Measurements from ENCODE around the gene FOXE3.

FOXE3 gene

DNA sequence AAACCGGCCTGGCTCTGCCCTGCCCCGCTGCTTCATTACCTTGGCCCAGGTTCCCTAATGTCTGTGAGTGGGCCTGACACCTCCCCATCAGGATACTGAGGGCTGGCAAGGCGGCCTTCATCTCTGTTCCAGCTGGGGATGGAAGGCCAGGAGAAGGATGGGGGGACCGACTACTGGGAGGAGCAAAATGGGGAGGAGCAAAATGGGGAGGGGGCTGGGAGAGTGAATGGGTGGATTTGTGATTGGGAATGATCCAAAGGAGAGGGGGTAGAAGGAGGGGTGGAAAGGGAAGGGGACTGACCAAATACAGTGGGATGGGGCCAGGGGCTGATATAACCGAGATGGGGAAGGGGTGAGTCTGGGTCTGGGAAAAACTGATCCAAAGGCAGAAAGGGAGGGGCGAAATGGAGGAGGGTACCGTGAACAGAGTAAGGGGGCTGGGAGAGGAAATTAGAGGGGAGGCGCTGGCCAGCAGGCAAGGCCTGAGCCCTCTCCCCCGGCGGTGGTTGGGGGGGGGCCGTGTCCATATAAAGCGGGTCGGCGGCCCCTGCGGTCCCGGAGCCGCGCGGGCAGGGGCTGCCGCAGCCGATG is at the start of gene FOXE3:
FOXE3 (plus strand) TSS at position 558 of the 591 bp plus-strand sequence; CDS start at position 589, 31 bp downstream.
- Histone ChIP-seq H3K9ac (ENCODE audit: insufficient read length, low read depth) (peak within 1 kb of the TSS; percentile 51), H3K27me3 (ENCODE audit: insufficient read depth, insufficient read length) (peaks cover 66% of the 10 kb centered on the region), H3K4me1 (ENCODE audit: insufficient read depth, insufficient read length) (peaks cover 11% of the 10 kb centered on the region), H3K9me3 (ENCODE audit: insufficient read depth, low read length) (no peaks in the 10 kb centered on the region), H3K36me3 (ENCODE audit: insufficient read depth, insufficient read length, low read length) (no peaks in the 10 kb centered on the region), H3K4me3 (ENCODE audit: insufficient read length, low read depth) (peak within 1 kb of the TSS; percentile 37)
- DNase-seq (ENCODE audit: low read depth, low spot score): no peak
- TF ChIP-seq YY1 (IDR thresholded peaks at IDR 0.05; ENCODE audit: insufficient read depth, insufficient read length) (no peak), ZNF274 (IDR thresholded peaks at IDR 0.05; ENCODE audit: low read depth, low read length) (no peak), SUZ12 (IDR thresholded peaks at IDR 0.05; ENCODE audit: extremely low read depth, insufficient read depth, insufficient read length) (no peak)

DNA sequence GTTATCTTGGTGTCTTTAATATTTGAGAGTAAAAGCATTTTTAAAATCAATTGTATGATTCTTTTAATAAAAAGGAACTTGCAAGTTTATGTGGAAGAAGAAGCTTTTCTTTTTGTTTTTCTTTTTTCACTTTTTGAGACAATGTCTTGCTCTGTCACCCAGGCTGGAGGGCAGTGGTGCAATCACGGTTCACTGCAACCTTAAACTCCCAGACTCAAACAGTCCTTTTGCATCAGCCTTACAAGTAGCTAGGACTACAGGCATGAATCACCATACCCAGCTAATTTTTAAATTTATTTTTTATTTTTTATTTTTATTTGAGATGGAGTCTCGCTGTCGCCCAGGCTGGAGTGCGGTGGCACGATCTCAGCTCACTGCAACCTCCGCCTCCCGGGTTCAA is 48.4 kb upstream of the FOXE3 start:
- H3K36me3 ChIP-seq (ENCODE audit: insufficient read depth, insufficient read length, low read length): peaks cover 37% of the 10 kb centered on the region
- H3K9me3 ChIP-seq (ENCODE audit: insufficient read depth, low read length): no peaks in the 10 kb centered on the region
- no peak overlapping the region for H3K4me3 ChIP-seq (ENCODE audit: insufficient read length, low read depth)
- H3K4me1 ChIP-seq (ENCODE audit: insufficient read depth, insufficient read length): no peaks in the 10 kb centered on the region
- H3K27me3 ChIP-seq (ENCODE audit: insufficient read depth, insufficient read length): no peaks in the 10 kb centered on the region
- DNase-seq (ENCODE audit: low read depth, low spot score): no peak
- H3K9ac ChIP-seq (ENCODE audit: insufficient read length, low read depth): no peak overlapping the region
- no peak for TF ChIP-seq ZNF274 (IDR thresholded peaks at IDR 0.05; ENCODE audit: low read depth, low read length)
- no peak for TF ChIP-seq SUZ12 (IDR thresholded peaks at IDR 0.05; ENCODE audit: extremely low read depth, insufficient read depth, insufficient read length)
- no peak for TF ChIP-seq YY1 (IDR thresholded peaks at IDR 0.05; ENCODE audit: insufficient read depth, insufficient read length)

DNA sequence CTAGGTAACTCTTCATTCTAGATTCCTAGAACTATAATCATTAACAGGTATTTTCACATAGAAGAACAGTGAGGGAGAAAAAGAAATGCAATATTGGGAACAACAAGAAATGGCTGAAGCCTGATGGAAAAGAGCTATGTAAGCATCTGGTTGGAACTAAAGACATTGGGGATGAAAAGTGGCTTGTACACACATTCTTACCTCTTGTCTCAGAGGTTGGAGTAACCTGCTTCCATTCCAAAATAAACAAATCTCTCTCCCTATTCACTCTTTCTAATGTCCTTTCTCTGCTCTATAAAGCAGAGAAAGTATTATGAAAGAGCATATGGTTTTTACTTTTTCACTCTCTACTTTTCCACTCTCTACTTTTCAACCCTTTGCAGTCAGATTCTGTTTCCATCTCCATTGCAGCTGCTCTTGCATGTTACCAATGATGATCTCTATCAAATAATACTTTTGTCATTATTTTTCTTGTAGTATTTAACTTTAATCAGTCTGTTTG is 45.0 kb upstream of the FOXE3 start:
- peaks cover 69% of the 10 kb centered on the region for H3K36me3 ChIP-seq (ENCODE audit: insufficient read depth, insufficient read length, low read length)
- H3K4me3 ChIP-seq (ENCODE audit: insufficient read length, low read depth): no peak overlapping the region
- no peak for DNase-seq (ENCODE audit: low read depth, low spot score)
- H3K27me3 ChIP-seq (ENCODE audit: insufficient read depth, insufficient read length): no peaks in the 10 kb centered on the region
- no peaks in the 10 kb centered on the region for H3K4me1 ChIP-seq (ENCODE audit: insufficient read depth, insufficient read length)
- TF ChIP-seq SUZ12 (IDR thresholded peaks at IDR 0.05; ENCODE audit: extremely low read depth, insufficient read depth, insufficient read length) (no peak), ZNF274 (IDR thresholded peaks at IDR 0.05; ENCODE audit: low read depth, low read length) (no peak), YY1 (IDR thresholded peaks at IDR 0.05; ENCODE audit: insufficient read depth, insufficient read length) (no peak)
- H3K9ac ChIP-seq (ENCODE audit: insufficient read length, low read depth): no peak overlapping the region
- H3K9me3 ChIP-seq (ENCODE audit: insufficient read depth, low read length): no peaks in the 10 kb centered on the region

GRCh38 chr1:47374501-47374900 is 41.6 kb upstream of the FOXE3 start:
- no peak for DNase-seq (ENCODE audit: low read depth, low spot score)
- Histone ChIP-seq H3K4me1 (ENCODE audit: insufficient read depth, insufficient read length) (no peaks in the 10 kb centered on the region), H3K9ac (ENCODE audit: insufficient read length, low read depth) (no peak overlapping the region), H3K36me3 (ENCODE audit: insufficient read depth, insufficient read length, low read length) (peaks cover 68% of the 10 kb centered on the region), H3K9me3 (ENCODE audit: insufficient read depth, low read length) (no peaks in the 10 kb centered on the region), H3K27me3 (ENCODE audit: insufficient read depth, insufficient read length) (no peaks in the 10 kb centered on the region), H3K4me3 (ENCODE audit: insufficient read length, low read depth) (no peak overlapping the region)
- TF ChIP-seq ZNF274 (IDR thresholded peaks at IDR 0.05; ENCODE audit: low read depth, low read length): no peak

DNA sequence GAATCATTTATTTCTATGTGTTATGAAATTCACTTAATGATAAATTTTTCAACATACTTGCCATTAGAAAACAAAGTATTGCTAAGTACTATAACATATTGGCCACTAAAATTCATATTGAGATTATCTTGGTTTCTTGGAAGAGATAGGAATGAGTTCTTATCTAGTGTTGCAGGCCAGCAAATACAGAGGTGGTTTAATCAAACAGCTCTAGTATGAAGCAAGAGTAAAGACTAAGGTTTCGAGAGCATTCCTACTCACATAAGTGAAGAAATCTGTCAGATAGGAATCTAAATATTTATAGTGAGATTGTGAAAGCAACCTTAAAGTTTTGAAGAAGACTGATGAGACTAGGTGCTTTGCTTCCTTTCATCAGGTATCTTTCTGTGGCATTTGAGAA is 37.9 kb upstream of the FOXE3 start:
- TF ChIP-seq ZNF274 (IDR thresholded peaks at IDR 0.05; ENCODE audit: low read depth, low read length): no peak
- no peak for TF ChIP-seq YY1 (IDR thresholded peaks at IDR 0.05; ENCODE audit: insufficient read depth, insufficient read length)
- no peak for TF ChIP-seq SUZ12 (IDR thresholded peaks at IDR 0.05; ENCODE audit: extremely low read depth, insufficient read depth, insufficient read length)
- no peak for DNase-seq (ENCODE audit: low read depth, low spot score)
- H3K27me3 ChIP-seq (ENCODE audit: insufficient read depth, insufficient read length): no peaks in the 10 kb centered on the region
- H3K4me1 ChIP-seq (ENCODE audit: insufficient read depth, insufficient read length): no peaks in the 10 kb centered on the region
- no peaks in the 10 kb centered on the region for H3K9me3 ChIP-seq (ENCODE audit: insufficient read depth, low read length)
- no peak overlapping the region for H3K9ac ChIP-seq (ENCODE audit: insufficient read length, low read depth)
- peaks cover 55% of the 10 kb centered on the region for H3K36me3 ChIP-seq (ENCODE audit: insufficient read depth, insufficient read length, low read length)
- H3K4me3 ChIP-seq (ENCODE audit: insufficient read length, low read depth): no peak overlapping the region

DNA sequence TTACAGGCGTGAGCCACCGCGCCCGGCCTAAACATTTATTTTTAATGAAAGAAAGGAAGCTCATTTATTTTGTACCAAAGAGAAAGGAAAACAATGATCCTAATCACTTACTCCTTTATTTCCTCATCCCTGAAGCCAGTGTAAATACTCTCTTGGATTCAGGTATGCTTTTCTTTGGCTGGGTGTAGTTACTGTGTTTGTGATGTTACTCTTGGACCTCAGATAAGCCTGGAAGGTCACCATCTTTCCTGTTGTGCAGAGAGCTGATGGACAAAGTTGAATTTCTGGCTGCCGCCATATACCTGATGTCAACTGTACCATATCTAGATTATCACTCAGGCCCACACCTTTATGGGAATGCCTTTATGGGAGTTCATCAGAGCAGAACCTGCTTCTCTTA is 35.4 kb upstream of the FOXE3 start:
- Histone ChIP-seq H3K4me3 (ENCODE audit: insufficient read length, low read depth) (no peak overlapping the region), H3K4me1 (ENCODE audit: insufficient read depth, insufficient read length) (no peaks in the 10 kb centered on the region), H3K27me3 (ENCODE audit: insufficient read depth, insufficient read length) (no peaks in the 10 kb centered on the region), H3K9ac (ENCODE audit: insufficient read length, low read depth) (no peak overlapping the region), H3K36me3 (ENCODE audit: insufficient read depth, insufficient read length, low read length) (peaks cover 32% of the 10 kb centered on the region), H3K9me3 (ENCODE audit: insufficient read depth, low read length) (no peaks in the 10 kb centered on the region)
- no peak for TF ChIP-seq SUZ12 (IDR thresholded peaks at IDR 0.05; ENCODE audit: extremely low read depth, insufficient read depth, insufficient read length)
- TF ChIP-seq ZNF274 (IDR thresholded peaks at IDR 0.05; ENCODE audit: low read depth, low read length): no peak
- no peak for TF ChIP-seq YY1 (IDR thresholded peaks at IDR 0.05; ENCODE audit: insufficient read depth, insufficient read length)
- no peak for DNase-seq (ENCODE audit: low read depth, low spot score)

DNA sequence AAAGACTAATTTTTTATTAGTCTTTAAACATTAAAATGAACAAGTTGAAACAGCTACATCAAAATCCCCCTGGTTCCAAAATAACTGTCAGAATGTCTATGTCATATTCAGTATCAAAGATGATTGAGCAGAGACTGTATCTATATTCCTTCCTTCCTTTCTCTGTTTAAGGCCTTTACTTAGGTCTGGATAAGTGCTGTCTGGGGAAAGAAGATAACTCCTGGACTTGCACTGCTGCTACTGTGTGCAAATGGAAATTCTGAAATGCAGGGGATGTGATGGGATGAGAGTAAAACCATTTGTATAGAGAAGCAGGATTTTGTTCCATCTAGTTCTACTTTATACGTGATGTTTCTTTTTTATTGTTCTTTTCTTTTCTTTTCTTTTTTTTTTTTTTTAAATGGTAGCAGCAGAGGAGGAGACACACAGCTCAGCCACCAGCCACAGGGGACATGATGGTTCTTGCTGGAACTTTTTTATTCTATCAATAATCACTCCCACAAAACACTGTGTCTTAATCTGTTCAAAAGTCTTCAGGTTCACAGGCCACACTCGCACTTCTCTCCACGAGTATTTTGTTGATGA is 33.6 kb upstream of the FOXE3 start:
- Histone ChIP-seq H3K9ac (ENCODE audit: insufficient read length, low read depth) (no peak overlapping the region), H3K4me1 (ENCODE audit: insufficient read depth, insufficient read length) (no peaks in the 10 kb centered on the region), H3K36me3 (ENCODE audit: insufficient read depth, insufficient read length, low read length) (peaks cover 24% of the 10 kb centered on the region), H3K27me3 (ENCODE audit: insufficient read depth, insufficient read length) (peaks cover 4% of the 10 kb centered on the region), H3K4me3 (ENCODE audit: insufficient read length, low read depth) (no peak overlapping the region), H3K9me3 (ENCODE audit: insufficient read depth, low read length) (no peaks in the 10 kb centered on the region)
- TF ChIP-seq YY1 (IDR thresholded peaks at IDR 0.05; ENCODE audit: insufficient read depth, insufficient read length): no peak
- no peak for TF ChIP-seq ZNF274 (IDR thresholded peaks at IDR 0.05; ENCODE audit: low read depth, low read length)
- DNase-seq (ENCODE audit: low read depth, low spot score): no peak
